ENCODE data around the gene MGRN1.

DNA sequence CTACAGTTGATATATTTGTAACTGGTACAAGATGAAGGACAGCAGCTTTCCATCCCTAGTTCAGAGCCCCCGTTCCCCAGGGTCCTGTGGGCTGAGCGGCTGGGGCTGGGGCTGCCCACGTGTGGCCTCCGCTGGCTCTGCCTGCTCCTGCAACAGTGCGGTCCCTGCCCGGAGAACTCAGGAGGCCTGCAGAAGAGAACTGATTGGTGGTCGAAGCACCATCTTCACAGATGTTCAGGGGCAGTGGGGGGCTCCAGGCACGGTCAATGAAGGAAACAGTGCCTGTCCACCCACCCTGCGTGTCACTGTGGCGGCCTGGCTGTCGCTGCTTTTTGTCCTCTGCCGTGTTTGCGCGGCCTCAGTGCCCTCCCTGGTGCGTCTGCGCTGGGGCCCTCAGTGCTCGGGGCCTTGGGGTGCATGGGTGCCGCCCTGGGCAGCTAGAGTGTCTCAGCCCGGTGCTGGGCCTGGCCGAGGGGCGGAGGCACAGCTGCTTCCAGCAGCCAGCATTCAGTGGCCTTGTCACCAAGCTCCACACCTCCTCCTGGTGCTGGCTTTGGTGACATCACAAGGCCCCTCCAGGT is 64.6 kb downstream of the MGRN1 start:
- TF ChIP-seq CTCF (IDR thresholded peaks at IDR 0.05) (no peak), POLR2A (IDR thresholded peaks at IDR 0.05) (no peak)
